GM23338 (cell line): ENCODE measurements around the gene ARHGEF3. TPM values are rescaled to one million over a fixed set of nuclear protein-coding genes. Genes with fewer than 3 reads are reported as not detected.

ENCODE experiments used
- ATAC-seq: fragments of 200-7000 bp; cut with Tn5 transposase; 3 replicates; pipeline ENCODE4 v1.9.1; 2020
- DNase-seq: peaks from one replicate; pipeline ENCODE4 v3.0.0-alpha.2; 2015; ENCODE audit warnings: low spot score
- H2AFZ ChIP-seq: fragments of 200-600 bp; sonication (generic); 2 replicates; pipeline ENCODE4 v1.8.0; 2016; ENCODE audit warnings: antibody characterized with exemption, mild to moderate bottlenecking, moderate library complexity
- H3F3A ChIP-seq: fragments of 200-600 bp; sonication (generic); replicated peaks from 2 replicates; pipeline ENCODE4 v1.8.0; 2017; ENCODE audit warnings: antibody characterized with exemption, mixed run types, low read depth
- H3K27ac ChIP-seq: fragments of 200-600 bp; sonication (generic); 2 replicates; pipeline ENCODE4 v1.6.1; 2016; ENCODE audit warnings: low read depth
- H3K27me3 ChIP-seq: fragments of 200-600 bp; sonication (generic); 2 replicates; pipeline ENCODE4 v1.8.0; 2016; ENCODE audit warnings: mild to moderate bottlenecking, mixed run types, moderate library complexity; ENCODE audit not compliant: insufficient read depth
- H3K36me3 ChIP-seq: fragments of 200-600 bp; sonication (generic); 2 replicates; pipeline ENCODE4 v1.8.0; 2016; ENCODE audit warnings: mild to moderate bottlenecking; ENCODE audit not compliant: insufficient read depth
- H3K4me1 ChIP-seq: fragments of 200-600 bp; sonication (generic); 2 replicates; pipeline ENCODE4 v1.8.0; 2016; ENCODE audit warnings: mild to moderate bottlenecking, moderate library complexity; ENCODE audit not compliant: insufficient read depth
- H3K4me2 ChIP-seq: fragments of 200-600 bp; sonication (generic); 2 replicates; pipeline ENCODE4 v1.7.1; 2017; ENCODE audit warnings: mixed run types
- H3K4me3 ChIP-seq: fragments of 200-600 bp; sonication (generic); 2 replicates; pipeline ENCODE4 v1.6.1; 2016; ENCODE audit warnings: mixed run types
- H3K79me2 ChIP-seq: fragments of 200-600 bp; sonication (generic); replicated peaks from 2 replicates; pipeline ENCODE4 v1.8.0; 2017; ENCODE audit warnings: mild to moderate bottlenecking; ENCODE audit not compliant: insufficient read depth
- H3K9me2 ChIP-seq: fragments of 200-600 bp; sonication (generic); 2 replicates; pipeline ENCODE4 v1.8.0; 2017; ENCODE audit not compliant: insufficient read depth
- H4K20me1 ChIP-seq: fragments of 200-600 bp; sonication (generic); replicated peaks from 2 replicates; pipeline ENCODE4 v1.8.0; 2017; ENCODE audit warnings: mild to moderate bottlenecking; ENCODE audit not compliant: insufficient read depth
- H3K27ac Mint-ChIP-seq: 2 replicates; pipeline ENCODE4 v1.8.0; 2020; ENCODE audit warnings: inconsistent platforms, mild to moderate bottlenecking, moderate library complexity, mixed read lengths
- H3K27me3 Mint-ChIP-seq: 3 replicates; pipeline ENCODE4 v1.8.0; 2022; ENCODE audit warnings: low read depth, mild to moderate bottlenecking, moderate library complexity, mixed read lengths, inconsistent platforms; ENCODE audit not compliant: insufficient read depth, poor library complexity
- H3K36me3 Mint-ChIP-seq: 3 replicates; pipeline ENCODE4 v1.8.0; 2021; ENCODE audit warnings: low read depth, mild to moderate bottlenecking, inconsistent platforms, moderate library complexity, mixed read lengths
- H3K4me1 Mint-ChIP-seq: 3 replicates; pipeline ENCODE4 v1.8.0; 2020; ENCODE audit warnings: mild to moderate bottlenecking, inconsistent platforms, mixed read lengths
- H3K4me3 Mint-ChIP-seq: 3 replicates; pipeline ENCODE4 v1.8.0; 2021; ENCODE audit warnings: moderate library complexity, mild to moderate bottlenecking, inconsistent platforms, mixed read lengths
- H3K9me3 Mint-ChIP-seq: 3 replicates; pipeline ENCODE4 v1.8.0; 2020; ENCODE audit warnings: moderate library complexity, mild to moderate bottlenecking, inconsistent platforms, mixed read lengths
- EZH2phosphoT487 ChIP-seq: fragments of 200-600 bp; sonication (generic); IDR thresholded peaks from one replicate; pipeline ENCODE4 v1.8.1; 2018; ENCODE audit warnings: antibody characterized with exemption; ENCODE audit not compliant: unreplicated experiment
- NANOG ChIP-seq: IDR thresholded peaks from 2 replicates; pipeline ENCODE4 v1.6.1; 2016; ENCODE audit warnings: antibody characterized with exemption, borderline replicate concordance
- STAT1 ChIP-seq: IDR thresholded peaks from one replicate; pipeline ENCODE4 v1.6.1; 2016; ENCODE audit warnings: antibody characterized with exemption; ENCODE audit not compliant: unreplicated experiment
- polyA plus RNA-seq: library from polyadenylated mRNA; unstranded; fragments of >200 nt; fragmentation: Nextera tagmentation; extraction: Ambion mirVana; gene quantifications from 2 replicates; pipeline ENCODE4 v1.2.1, GENCODE V29; 2016
- total RNA-seq: library from RNA; depleted of rRNA; stranded (reverse); fragments of >200 nt; shearing (Covaris generic); gene quantifications from 2 replicates; pipeline ENCODE4 v1.2.3, GENCODE V29; 2014
- TF ChIP-seq, protein P1 (sequence below): fragments of 250-450 bp; sonication (Bioruptor Pico); IDR thresholded peaks from 2 replicates; pipeline ENCODE4 v1.5.0; 2020; ENCODE audit warnings: mild to moderate bottlenecking, moderate library complexity

ARHGEF3 gene
- total and polyA plus RNA-seq, 2 experiments from 2014 or later: 5.0 to 5.1 TPM

DNA sequence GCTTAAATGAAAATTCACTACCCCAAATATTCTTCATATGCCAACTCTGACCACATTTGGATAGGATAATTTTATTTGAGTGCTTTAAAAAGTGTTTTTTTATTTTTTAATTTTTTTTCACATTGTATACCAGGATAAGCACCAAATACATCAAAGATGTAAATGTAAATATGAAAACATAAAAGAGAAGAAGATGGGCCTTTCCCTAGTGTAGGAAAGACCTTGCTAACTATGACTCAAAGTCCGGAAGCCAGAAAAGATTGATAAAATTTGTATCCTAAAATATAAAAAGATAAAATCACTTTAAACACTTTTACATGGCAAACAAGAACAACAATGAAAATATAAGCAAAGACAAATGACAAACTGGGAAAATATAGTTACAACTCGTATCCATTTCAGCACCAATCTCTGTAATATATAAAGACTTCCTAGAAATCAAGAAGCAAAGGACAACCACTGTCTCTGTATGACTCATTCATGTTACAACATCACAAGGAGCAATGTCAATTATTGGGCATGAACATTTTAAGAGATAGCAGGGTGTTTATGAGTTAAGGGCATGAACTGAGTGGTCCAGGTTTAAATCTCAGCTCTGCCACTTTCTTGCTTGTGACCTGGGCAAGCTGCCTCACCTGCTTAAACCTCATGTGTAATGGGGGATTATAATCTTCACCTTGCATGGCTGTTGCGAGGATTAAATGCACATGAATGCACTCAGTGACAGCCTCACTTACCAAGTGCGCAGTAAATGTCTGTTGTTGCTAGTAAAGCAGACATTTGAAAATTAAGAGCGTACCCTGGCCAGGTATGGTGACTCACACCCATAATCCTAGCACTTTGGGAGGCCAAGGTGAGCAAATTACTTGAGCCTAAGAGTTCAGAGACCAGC is 25.3 kb upstream of the ARHGEF3 start:
- Mint-ChIP-seq H3K9me3 (no peaks in the 10 kb centered on the region), H3K36me3 (no peaks in the 10 kb centered on the region), H3K27me3 (no peaks in the 10 kb centered on the region), H3K4me3 (no peak overlapping the region), H3K27ac (no peak overlapping the region), H3K4me1 (peaks cover 23% of the 10 kb centered on the region)
- H3K4me2 ChIP-seq: no peak overlapping the region
- no peak overlapping the region for H3K27ac ChIP-seq
- H4K20me1 ChIP-seq: no peaks in the 10 kb centered on the region
- H3K4me3 ChIP-seq: no peak overlapping the region
- H2AFZ ChIP-seq: no peak overlapping the region
- TF ChIP-seq EZH2phosphoT487 (no peak), NANOG (no peak), STAT1 (no peak)
- TF ChIP-seq, protein P1, sequence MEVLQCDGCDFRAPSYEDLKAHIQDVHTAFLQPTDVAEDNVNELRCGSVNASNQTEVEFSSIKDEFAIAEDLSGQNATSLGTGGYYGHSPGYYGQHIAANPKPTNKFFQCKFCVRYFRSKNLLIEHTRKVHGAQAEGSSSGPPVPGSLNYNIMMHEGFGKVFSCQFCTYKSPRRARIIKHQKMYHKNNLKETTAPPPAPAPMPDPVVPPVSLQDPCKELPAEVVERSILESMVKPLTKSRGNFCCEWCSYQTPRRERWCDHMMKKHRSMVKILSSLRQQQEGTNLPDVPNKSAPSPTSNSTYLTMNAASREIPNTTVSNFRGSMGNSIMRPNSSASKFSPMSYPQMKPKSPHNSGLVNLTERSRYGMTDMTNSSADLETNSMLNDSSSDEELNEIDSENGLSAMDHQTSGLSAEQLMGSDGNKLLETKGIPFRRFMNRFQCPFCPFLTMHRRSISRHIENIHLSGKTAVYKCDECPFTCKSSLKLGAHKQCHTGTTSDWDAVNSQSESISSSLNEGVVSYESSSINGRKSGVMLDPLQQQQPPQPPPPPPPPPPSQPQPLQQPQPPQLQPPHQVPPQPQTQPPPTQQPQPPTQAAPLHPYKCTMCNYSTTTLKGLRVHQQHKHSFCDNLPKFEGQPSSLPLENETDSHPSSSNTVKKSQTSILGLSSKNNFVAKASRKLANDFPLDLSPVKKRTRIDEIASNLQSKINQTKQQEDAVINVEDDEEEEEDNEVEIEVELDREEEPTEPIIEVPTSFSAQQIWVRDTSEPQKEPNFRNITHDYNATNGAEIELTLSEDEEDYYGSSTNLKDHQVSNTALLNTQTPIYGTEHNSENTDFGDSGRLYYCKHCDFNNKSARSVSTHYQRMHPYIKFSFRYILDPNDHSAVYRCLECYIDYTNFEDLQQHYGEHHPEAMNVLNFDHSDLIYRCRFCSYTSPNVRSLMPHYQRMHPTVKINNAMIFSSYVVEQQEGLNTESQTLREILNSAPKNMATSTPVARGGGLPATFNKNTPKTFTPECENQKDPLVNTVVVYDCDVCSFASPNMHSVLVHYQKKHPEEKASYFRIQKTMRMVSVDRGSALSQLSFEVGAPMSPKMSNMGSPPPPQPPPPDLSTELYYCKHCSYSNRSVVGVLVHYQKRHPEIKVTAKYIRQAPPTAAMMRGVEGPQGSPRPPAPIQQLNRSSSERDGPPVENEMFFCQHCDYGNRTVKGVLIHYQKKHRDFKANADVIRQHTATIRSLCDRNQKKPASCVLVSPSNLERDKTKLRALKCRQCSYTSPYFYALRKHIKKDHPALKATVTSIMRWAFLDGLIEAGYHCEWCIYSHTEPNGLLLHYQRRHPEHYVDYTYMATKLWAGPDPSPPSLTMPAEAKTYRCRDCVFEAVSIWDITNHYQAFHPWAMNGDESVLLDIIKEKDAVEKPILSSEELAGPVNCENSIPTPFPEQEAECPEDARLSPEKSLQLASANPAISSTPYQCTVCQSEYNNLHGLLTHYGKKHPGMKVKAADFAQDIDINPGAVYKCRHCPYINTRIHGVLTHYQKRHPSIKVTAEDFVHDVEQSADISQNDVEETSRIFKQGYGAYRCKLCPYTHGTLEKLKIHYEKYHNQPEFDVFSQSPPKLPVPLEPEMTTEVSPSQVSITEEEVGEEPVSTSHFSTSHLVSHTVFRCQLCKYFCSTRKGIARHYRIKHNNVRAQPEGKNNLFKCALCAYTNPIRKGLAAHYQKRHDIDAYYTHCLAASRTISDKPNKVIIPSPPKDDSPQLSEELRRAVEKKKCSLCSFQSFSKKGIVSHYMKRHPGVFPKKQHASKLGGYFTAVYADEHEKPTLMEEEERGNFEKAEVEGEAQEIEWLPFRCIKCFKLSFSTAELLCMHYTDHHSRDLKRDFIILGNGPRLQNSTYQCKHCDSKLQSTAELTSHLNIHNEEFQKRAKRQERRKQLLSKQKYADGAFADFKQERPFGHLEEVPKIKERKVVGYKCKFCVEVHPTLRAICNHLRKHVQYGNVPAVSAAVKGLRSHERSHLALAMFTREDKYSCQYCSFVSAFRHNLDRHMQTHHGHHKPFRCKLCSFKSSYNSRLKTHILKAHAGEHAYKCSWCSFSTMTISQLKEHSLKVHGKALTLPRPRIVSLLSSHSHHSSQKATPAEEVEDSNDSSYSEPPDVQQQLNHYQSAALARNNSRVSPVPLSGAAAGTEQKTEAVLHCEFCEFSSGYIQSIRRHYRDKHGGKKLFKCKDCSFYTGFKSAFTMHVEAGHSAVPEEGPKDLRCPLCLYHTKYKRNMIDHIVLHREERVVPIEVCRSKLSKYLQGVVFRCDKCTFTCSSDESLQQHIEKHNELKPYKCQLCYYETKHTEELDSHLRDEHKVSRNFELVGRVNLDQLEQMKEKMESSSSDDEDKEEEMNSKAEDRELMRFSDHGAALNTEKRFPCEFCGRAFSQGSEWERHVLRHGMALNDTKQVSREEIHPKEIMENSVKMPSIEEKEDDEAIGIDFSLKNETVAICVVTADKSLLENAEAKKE (CRISPR knock-in tag): no peak
- ATAC-seq (no peak), DNase-seq (no peak)
- H3K4me1 ChIP-seq: peaks cover 25% of the 10 kb centered on the region
- H3K36me3 ChIP-seq: no peaks in the 10 kb centered on the region
- no peaks in the 10 kb centered on the region for H3F3A ChIP-seq
- H3K27me3 ChIP-seq: no peaks in the 10 kb centered on the region
- H3K9me2 ChIP-seq: no peaks in the 10 kb centered on the region
- H3K79me2 ChIP-seq: no peaks in the 10 kb centered on the region
